Duodenal mucosa (tissue), 2 donors: ENCODE data around the gene AQP5.

ENCODE experiments used
- H3K27ac ChIP-seq: one replicate; pipeline ENCODE4 v1.7.0; 2013; ENCODE audit warnings: low read depth, low read length
- H3K27me3 ChIP-seq, 2 donors: one replicate each; pipeline ENCODE4 v1.7.0; 2013; ENCODE audit warnings: low read length in 2 of 2, control low read depth in 1 of 2; ENCODE audit not compliant: insufficient read depth in 2 of 2, control insufficient read depth in 1 of 2
- H3K36me3 ChIP-seq, 2 donors: one replicate each; pipeline ENCODE4 v1.7.0; 2013; ENCODE audit warnings: low read length in 2 of 2, control low read depth in 1 of 2; ENCODE audit not compliant: insufficient read depth in 2 of 2, control insufficient read depth in 1 of 2
- H3K4me1 ChIP-seq, 2 donors: one replicate each; pipeline ENCODE4 v1.7.0; 2013; ENCODE audit warnings: low read length in 2 of 2, control low read depth in 1 of 2; ENCODE audit not compliant: insufficient read depth in 2 of 2, control insufficient read depth in 1 of 2
- H3K4me3 ChIP-seq, 2 donors: one replicate each; pipeline ENCODE4 v1.7.0; 2013; ENCODE audit warnings: low read length in 2 of 2, low read depth in 1 of 2
- H3K9ac ChIP-seq, 2 donors: one replicate each; pipeline ENCODE4 v1.7.0; 2013; ENCODE audit warnings: low read length in 2 of 2, low read depth in 1 of 2
- H3K9me3 ChIP-seq, 2 donors: one replicate each; pipeline ENCODE4 v1.7.0; 2013; ENCODE audit warnings: low read length in 2 of 2, control low read depth in 1 of 2; ENCODE audit not compliant: control insufficient read depth in 1 of 2

Gene AQP5

DNA sequence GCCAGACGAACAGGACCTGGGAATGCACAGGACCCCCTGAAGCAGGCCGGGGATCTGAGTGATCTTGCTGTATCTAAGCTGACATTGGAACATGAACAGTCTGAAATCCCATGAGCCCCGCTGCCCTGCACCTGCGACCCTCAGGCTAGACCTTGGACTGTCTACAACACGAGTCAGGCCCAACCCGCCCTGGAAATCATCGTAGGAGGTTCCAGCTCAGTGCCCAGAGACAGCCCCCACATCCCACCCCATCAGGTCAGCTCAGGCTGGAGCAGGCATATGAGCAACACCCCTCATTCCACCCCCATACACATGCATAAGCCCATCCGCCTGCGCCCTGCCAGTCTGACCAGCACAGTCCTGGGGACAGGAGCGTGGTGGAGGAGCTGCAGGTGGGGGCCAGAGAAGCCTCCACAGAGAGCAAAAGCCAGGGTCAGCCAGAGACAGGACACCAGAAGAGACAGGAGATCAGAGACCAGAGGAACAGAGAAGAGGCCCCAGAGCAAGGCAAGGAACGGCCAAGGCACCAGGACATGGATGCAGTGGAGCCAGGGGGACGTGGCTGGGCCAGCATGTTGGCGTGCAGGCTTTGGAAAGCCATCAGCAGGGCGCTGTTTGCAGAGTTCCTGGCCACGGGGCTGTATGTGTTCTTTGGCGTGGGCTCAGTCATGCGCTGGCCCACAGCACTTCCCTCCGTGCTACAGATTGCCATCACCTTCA, 11.1 kb downstream of the AQP5 start, which contains the start of gene AQP6:
TSS of gene AQP6 (plus strand) at position 307 of the 720 bp plus-strand sequence. CDS start at position 534, 227 bp downstream.
- peaks cover 21 to 26% of the 10 kb centered on the region in 2 donors for H3K27me3 ChIP-seq
- H3K4me3 ChIP-seq = no peak within 1 kb of the TSS
- H3K27ac ChIP-seq = no peak within 1 kb of the TSS
- H3K9ac ChIP-seq = no peak within 1 kb of the TSS
- H3K9me3 ChIP-seq = no peaks in the 10 kb centered on the region
- peaks cover 11 to 20% of the 10 kb centered on the region in 2 donors for H3K4me1 ChIP-seq
- no peaks in the 10 kb centered on the region for H3K36me3 ChIP-seq

DNA sequence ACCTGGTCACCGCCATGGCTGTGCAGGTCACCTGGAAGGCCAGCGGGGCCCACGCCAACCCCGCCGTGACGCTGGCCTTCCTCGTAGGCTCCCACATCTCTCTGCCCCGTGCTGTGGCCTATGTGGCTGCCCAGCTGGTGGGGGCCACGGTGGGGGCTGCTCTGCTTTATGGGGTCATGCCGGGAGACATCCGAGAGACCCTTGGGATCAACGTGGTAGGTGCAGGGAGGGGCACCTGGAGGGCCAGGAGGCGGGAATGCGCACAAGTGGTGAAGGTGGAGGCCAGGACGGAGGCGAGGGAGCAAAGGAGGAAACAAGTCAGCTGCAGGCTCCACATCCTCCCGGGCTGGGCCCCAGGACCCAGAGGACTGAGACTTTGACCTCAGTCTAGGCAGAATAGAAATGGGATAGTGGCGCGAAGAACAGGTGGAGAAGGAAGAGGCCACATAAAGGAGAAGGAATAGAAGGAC, 11.7 kb downstream of the AQP5 start:
- peaks cover 9 to 18% of the 10 kb centered on the region in 2 donors for H3K4me1 ChIP-seq
- peaks cover 15 to 21% of the 10 kb centered on the region in 2 donors for H3K27me3 ChIP-seq
- H3K9ac ChIP-seq = no peak overlapping the region
- no peak overlapping the region for H3K4me3 ChIP-seq
- H3K27ac ChIP-seq = no peak overlapping the region
- no peaks in the 10 kb centered on the region for H3K9me3 ChIP-seq
- H3K36me3 ChIP-seq = no peaks in the 10 kb centered on the region

DNA sequence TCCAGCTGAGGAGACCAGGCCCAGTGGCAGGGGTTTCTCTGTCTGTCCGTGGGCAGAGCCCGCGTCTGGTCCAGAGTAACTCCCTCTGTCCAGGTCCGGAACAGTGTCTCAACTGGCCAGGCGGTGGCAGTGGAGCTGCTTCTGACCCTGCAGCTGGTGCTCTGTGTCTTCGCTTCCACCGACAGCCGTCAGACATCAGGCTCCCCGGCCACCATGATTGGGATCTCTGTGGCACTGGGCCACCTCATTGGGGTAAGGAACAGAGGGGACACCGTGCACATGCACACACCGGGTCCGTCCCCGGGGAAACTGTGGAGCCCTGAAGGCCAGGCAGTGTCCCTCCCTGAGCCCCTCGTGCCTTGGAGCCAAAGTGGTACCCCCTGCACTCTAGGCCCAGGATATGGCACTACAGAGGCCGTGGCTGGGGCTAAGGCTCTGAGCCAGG, 12.6 kb downstream of the AQP5 start:
- peaks cover 11 to 16% of the 10 kb centered on the region in 2 donors for H3K27me3 ChIP-seq
- H3K27ac ChIP-seq = no peak overlapping the region
- no peak overlapping the region for H3K4me3 ChIP-seq
- H3K4me1 ChIP-seq = peaks cover 9 to 18% of the 10 kb centered on the region in 2 donors
- H3K9me3 ChIP-seq = no peaks in the 10 kb centered on the region
- H3K36me3 ChIP-seq = no peaks in the 10 kb centered on the region
- no peak overlapping the region for H3K9ac ChIP-seq

DNA sequence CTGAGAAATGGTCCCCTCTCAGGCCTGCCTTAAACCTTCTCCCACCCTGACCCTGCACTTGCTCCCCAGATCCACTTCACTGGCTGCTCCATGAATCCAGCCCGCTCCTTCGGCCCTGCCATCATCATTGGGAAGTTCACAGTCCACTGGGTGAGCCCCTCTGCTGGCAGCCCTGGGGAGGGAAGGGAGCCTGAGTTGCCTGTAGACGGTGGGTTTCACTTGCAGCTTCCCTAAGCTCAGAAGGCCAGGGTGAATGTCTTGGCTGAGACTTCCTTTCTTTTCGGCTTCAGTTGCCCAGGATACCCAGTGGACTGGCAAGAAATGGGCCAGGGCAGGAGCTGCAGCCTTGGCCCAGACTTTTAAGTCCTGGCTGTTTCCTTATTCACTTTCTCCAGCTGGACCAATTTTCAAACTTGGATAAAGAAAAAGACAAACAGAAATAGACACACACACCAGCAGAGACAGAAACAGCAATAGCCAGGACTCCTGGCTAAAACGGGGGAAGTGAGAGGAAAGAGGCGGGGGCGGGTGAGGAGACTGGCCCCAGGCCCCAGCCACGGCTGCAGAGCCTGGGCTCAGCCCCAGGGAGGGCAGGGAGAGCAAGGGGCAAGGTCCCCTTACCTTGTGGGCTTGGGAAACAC, 13.1 kb downstream of the AQP5 start:
- H3K27ac ChIP-seq = no peak overlapping the region
- H3K4me1 ChIP-seq = peaks cover 9 to 18% of the 10 kb centered on the region in 2 donors
- no peaks in the 10 kb centered on the region for H3K9me3 ChIP-seq
- no peak overlapping the region for H3K4me3 ChIP-seq
- no peaks in the 10 kb centered on the region for H3K36me3 ChIP-seq
- H3K9ac ChIP-seq = no peak overlapping the region
- peaks cover 6 to 11% of the 10 kb centered on the region in 2 donors for H3K27me3 ChIP-seq

DNA sequence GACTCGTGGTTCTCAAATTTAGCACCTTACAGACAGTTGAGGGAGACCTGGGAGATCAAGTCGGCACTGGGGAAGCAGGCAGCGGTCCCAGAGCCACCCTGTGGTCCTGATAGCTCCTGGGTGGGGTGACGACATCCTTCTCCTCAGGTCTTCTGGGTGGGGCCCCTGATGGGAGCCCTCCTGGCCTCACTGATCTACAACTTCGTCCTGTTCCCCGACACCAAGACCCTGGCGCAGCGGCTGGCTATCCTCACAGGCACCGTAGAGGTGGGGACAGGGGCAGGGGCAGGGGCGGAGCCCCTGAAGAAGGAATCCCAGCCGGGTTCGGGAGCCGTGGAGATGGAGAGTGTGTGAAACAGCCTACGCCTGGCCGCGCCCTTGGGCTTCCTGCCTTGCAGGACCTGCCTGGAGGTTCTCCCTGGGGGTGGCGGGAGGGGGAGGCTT, 13.7 kb downstream of the AQP5 start:
- Histone ChIP-seq H3K9me3 (no peaks in the 10 kb centered on the region), H3K4me3 (no peak overlapping the region), H3K4me1 (peaks cover 9 to 18% of the 10 kb centered on the region in 2 donors), H3K27ac (no peak overlapping the region), H3K27me3 (peaks cover under 1 to 5% of the 10 kb centered on the region in 2 donors), H3K9ac (no peak overlapping the region), H3K36me3 (no peaks in the 10 kb centered on the region)

DNA sequence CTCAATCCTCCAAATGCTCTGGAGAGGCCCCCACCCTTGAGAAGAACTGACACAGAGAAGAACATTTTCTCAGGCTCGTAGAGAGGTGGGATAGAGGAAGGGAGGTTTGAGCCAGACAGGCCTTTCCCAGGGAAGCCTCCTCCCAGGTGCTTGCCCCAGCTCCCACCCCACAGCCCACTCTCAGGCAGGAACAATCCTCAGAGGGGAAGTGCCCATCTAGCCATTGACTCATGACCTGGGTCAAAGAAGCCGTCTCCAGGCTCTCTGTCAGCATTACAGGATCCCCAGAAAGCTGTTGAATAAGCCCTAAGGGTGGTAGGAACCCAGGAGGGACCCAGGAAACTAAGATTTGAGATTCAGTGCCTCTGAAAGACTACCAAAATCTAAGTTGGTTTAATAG, 14.9 kb downstream of the AQP5 start:
- no peaks in the 10 kb centered on the region for H3K9me3 ChIP-seq
- peaks cover 9 to 18% of the 10 kb centered on the region in 2 donors for H3K4me1 ChIP-seq
- no peak overlapping the region for H3K4me3 ChIP-seq
- H3K27ac ChIP-seq = no peak overlapping the region
- H3K36me3 ChIP-seq = no peaks in the 10 kb centered on the region
- H3K27me3 ChIP-seq = no peaks in the 10 kb centered on the region
- no peak overlapping the region for H3K9ac ChIP-seq

DNA sequence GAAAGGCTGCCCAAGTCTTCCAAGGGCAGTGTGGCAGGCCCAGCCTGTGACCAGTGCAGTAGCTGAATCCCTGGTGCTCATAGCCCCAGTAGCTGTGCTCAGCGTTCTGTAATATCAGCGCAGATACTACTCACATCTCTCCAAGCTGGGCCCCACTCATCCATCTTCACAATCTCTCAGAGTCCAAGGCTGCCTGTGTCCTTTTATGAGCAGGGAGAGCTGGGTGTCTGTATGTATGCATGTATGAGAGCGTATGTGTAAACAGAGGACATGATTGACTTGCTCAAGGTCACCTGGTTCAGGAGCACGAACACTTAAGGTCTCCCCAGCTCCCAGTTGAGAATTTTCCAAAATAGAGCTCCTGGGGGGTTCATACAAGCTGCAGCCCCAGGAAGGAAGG, 16.5 kb downstream of the AQP5 start:
- H3K4me3 ChIP-seq = no peak overlapping the region
- H3K27me3 ChIP-seq = no peaks in the 10 kb centered on the region
- H3K4me1 ChIP-seq = peaks cover 9 to 18% of the 10 kb centered on the region in 2 donors
- no peaks in the 10 kb centered on the region for H3K36me3 ChIP-seq
- H3K27ac ChIP-seq = no peak overlapping the region
- no peaks in the 10 kb centered on the region for H3K9me3 ChIP-seq
- H3K9ac ChIP-seq = no peak overlapping the region

DNA sequence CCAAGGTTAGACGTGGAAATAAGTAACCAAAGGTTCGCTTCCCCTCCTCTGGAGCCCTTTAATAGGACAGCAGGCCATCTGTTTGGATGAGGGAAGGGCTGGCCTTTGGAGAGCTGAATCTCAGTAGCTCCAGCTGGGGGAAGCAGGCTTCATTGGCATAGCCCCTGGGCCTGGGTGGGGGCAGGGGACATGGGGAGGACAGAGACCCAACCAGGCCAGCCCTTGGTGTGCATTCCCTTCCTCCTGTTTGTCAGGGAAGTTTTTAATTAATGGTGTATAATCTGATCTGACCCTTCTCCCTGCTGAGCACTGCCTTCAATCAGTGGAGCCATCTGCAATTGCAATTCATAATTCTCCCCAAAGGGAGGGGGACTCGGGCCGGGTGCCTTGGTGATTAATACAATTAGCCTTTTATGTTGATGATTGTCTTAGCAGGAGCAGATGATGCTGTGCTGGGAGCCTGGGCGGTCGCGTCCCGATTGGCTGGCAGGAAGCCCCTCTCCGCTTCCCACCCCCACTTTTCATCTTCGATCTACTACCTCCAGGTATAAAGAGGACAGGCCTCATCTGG, 17.4 kb downstream of the AQP5 start:
- Histone ChIP-seq H3K27ac (no peak overlapping the region), H3K9me3 (no peaks in the 10 kb centered on the region), H3K36me3 (no peaks in the 10 kb centered on the region), H3K27me3 (no peaks in the 10 kb centered on the region), H3K9ac (no peak overlapping the region), H3K4me1 (peaks cover under 1 to 13% of the 10 kb centered on the region in 2 donors), H3K4me3 (no peak overlapping the region)

DNA sequence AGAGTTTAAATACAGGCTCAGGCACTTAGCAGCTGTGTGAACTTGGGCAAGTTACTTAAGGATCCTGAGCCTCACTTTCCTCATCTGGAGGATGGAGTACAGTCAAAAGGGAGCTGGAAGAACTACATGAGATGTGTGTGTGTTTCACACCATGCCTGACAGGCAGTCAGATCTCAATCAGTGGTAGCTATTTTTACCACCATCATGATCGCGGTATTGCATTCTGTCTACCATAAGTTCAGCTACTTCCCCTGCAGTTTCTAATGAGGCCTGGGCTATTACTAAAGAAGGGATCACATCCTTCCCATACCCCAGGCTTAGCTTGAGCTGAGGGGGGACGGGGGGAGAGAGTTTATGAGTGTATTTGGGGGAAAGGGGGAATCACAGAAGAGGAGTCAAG, 18.1 kb downstream of the AQP5 start:
- Histone ChIP-seq H3K27me3 (no peaks in the 10 kb centered on the region), H3K27ac (no peak overlapping the region)

More for the DNA sequence above, 18.1 kb downstream of the AQP5 start:
- Histone ChIP-seq H3K9ac (no peak overlapping the region), H3K4me1 (peaks cover 0 to 12% of the 10 kb centered on the region in 2 donors), H3K4me3 (no peak overlapping the region), H3K36me3 (no peaks in the 10 kb centered on the region), H3K9me3 (no peaks in the 10 kb centered on the region)
